Body of pancreas (tissue), 4 donors: Measurements from ENCODE around the gene ZFP92. TPM values are rescaled to one million over a fixed set of nuclear protein-coding genes. Genes with fewer than 3 reads are reported as not detected.

Experiments
- ATAC-seq: fragments of 150-250 bp; one replicate; pipeline ENCODE4 v1.9.1; 2016
- DNase-seq, 4 donors: peaks; one replicate each; pipeline ENCODE4 v3.0.0-alpha.2; 2019
- H3K27ac ChIP-seq, 4 donors: fragments of 200-600 bp; sonication (generic); 1 replicate in 3 of 4; 2 replicates in 1 of 4; pipeline versions ENCODE4 v1.5.1 to v1.6.1; 2016 to 2019; ENCODE audit warnings: mild to moderate bottlenecking in 1 of 4, mixed read lengths in 1 of 4, moderate library complexity in 1 of 4
- H3K27me3 ChIP-seq, 2 donors: fragments of 200-600 bp; sonication (generic); one replicate each; pipeline ENCODE4 v1.6.0; 2016; ENCODE audit warnings: mild to moderate bottlenecking in 1 of 2
- H3K36me3 ChIP-seq, 2 donors: fragments of 200-600 bp; sonication (generic); replicated peaks in 1 of 2; 2 replicates each; pipeline ENCODE4 v1.5.1; 2016; ENCODE audit warnings: low read depth in 2 of 2; ENCODE audit not compliant: insufficient read depth in 1 of 2
- H3K4me1 ChIP-seq: fragments of 200-600 bp; sonication (generic); one replicate; pipeline ENCODE4 v1.6.0; 2016
- H3K4me3 ChIP-seq, 2 donors: fragments of 200-600 bp; sonication (generic); 1 replicate in 1 of 2; 2 replicates in 1 of 2; pipeline ENCODE4 v1.5.1; 2016 to 2019
- H3K9me3 ChIP-seq, 3 donors: fragments of 200-600 bp; sonication (generic); 1 replicate in 2 of 3; 2 replicates in 1 of 3; pipeline ENCODE4 v1.5.1; 2016
- POLR2A ChIP-seq, 3 donors: fragments of 450-650 bp; IDR thresholded peaks; one replicate each; pipeline ENCODE4 v1.6.1; 2016; ENCODE audit warnings: antibody characterized with exemption in 3 of 3, mild to moderate bottlenecking in 2 of 3
- whole genome bisulfite sequencing, 2 donors: methylation state at CpG; one replicate each; pipeline ENCODE4 v1.1.5; 2017; 5-methylcytosine and 5-hydroxymethylcytosine counted together
- intact Hi-C: fragments of 100-400 bp; cut with DNase I; formaldehyde crosslinking; loops from one replicate; pipeline ENCODE4 v1.15.1; 2023
- total RNA-seq, 2 donors: library from RNA; depleted of rRNA; stranded (reverse); fragments of >200 nt; gene quantifications; one replicate each; pipeline ENCODE4 v1.1.0, GENCODE V29; 2016
- TF ChIP-seq, protein P1 (sequence below), 7 experiments: fragments of 450-650 bp in 4 of 7; fragments of 200-600 bp in 3 of 7; sonication (generic) in 3 of 7; IDR thresholded peaks; one replicate each; pipeline ENCODE4 v1.5.1; 2016 to 2019; ENCODE audit warnings: antibody characterized with exemption in 7 of 7

ZFP92 gene
- total RNA-seq, 2 donors from 2014 or later: 0.33 to 0.78 TPM

DNA sequence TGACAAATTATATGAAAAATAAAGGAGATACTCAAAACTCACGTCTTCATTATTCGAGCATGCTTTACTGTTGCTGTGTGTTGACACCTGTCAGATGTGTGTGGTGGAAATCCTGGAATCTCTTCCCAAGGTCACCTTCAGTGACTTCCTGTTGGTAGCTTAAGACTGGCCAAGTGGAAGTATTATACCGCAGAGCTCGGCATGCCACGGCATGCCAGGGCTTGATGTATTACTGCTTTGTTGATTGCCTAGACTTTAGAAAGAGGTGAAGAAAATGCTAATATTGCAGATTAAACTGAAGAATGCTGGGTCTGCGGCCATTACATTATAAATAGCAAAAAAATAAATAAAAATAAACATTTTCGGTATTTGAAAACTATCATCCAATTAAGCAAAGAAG, 30.0 kb downstream of the ZFP92 start:
- ATAC-seq (no peak), DNase-seq (peak in 1 of 4 donors; percentile 4)
- no peaks in the 10 kb centered on the region for H3K4me1 ChIP-seq
- no peak overlapping the region for H3K27ac ChIP-seq
- TF ChIP-seq POLR2A (IDR thresholded peaks at IDR 0.05): no peak
- TF ChIP-seq, protein P1, sequence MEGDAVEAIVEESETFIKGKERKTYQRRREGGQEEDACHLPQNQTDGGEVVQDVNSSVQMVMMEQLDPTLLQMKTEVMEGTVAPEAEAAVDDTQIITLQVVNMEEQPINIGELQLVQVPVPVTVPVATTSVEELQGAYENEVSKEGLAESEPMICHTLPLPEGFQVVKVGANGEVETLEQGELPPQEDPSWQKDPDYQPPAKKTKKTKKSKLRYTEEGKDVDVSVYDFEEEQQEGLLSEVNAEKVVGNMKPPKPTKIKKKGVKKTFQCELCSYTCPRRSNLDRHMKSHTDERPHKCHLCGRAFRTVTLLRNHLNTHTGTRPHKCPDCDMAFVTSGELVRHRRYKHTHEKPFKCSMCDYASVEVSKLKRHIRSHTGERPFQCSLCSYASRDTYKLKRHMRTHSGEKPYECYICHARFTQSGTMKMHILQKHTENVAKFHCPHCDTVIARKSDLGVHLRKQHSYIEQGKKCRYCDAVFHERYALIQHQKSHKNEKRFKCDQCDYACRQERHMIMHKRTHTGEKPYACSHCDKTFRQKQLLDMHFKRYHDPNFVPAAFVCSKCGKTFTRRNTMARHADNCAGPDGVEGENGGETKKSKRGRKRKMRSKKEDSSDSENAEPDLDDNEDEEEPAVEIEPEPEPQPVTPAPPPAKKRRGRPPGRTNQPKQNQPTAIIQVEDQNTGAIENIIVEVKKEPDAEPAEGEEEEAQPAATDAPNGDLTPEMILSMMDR (IDR thresholded peaks at IDR 0.05): no peak
- no peaks in the 10 kb centered on the region for H3K9me3 ChIP-seq
- H3K4me3 ChIP-seq: no peak overlapping the region
- no peaks in the 10 kb centered on the region for H3K27me3 ChIP-seq
- H3K36me3 ChIP-seq: no peaks in the 10 kb centered on the region
- WGBS, 2 donors: 15 to 19% methylated on average over 7 of the region's 7 CpGs
- intact Hi-C loops: no loop called here

DNA sequence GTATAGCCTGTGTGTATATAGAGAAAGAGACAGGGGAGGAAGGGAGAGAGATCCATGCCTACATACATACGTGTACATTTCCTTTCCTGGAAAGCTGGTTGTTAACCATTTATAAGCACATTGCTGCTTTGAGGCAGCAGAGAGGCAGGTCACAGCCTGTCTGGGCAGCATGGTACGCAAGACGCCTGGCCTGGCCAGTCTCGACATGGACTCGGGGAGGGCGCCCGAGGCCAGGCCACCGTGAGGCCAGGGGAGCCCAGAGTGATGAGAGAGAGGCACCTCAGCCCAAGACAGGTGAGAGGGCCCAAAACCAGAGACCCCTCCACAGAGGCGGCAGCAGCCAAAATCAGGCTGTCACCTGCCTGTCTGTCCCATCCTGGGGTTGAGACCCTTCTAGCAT, 30.7 kb downstream of the ZFP92 start:
- Histone ChIP-seq H3K27me3 (no peaks in the 10 kb centered on the region), H3K4me1 (no peaks in the 10 kb centered on the region), H3K36me3 (no peaks in the 10 kb centered on the region), H3K27ac (no peak overlapping the region), H3K9me3 (no peaks in the 10 kb centered on the region), H3K4me3 (no peak overlapping the region)
- intact Hi-C loops: no loop called here
- DNase-seq: no peak
- no peak for TF ChIP-seq POLR2A (IDR thresholded peaks at IDR 0.05)
- TF ChIP-seq, protein P1 (IDR thresholded peaks at IDR 0.05): no peak
- 25 to 78% methylated on average over 1 to 5 of the region's 9 CpGs for WGBS, 2 donors
- no peak for ATAC-seq

DNA sequence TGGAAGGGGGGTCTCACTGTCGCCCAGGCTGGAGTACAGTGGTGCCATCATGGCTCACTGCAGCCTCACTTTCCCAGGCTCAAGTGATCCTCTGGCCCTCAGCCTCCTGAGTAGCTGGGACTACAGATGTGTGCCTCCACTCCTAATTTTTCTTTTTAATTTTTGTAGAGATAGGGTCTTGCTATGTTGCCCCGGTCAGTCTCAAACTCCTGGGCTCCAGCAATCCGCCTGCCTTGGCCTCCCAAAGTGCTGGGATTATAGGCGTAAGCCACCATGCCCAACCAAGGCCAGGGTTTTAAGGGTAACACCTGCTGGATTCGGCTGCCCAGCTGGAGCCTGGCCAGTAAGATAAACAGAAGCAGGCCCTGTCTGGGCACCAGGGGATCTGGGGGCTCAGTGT, 31.2 kb downstream of the ZFP92 start:
- Histone ChIP-seq H3K36me3 (no peaks in the 10 kb centered on the region), H3K27ac (no peak overlapping the region), H3K4me1 (no peaks in the 10 kb centered on the region), H3K4me3 (no peak overlapping the region), H3K27me3 (no peaks in the 10 kb centered on the region), H3K9me3 (no peaks in the 10 kb centered on the region)
- ATAC-seq (no peak), DNase-seq (no peak)
- intact Hi-C loops: no loop called here
- TF ChIP-seq, protein P1 (IDR thresholded peaks at IDR 0.05): no peak
- TF ChIP-seq POLR2A (IDR thresholded peaks at IDR 0.05): no peak
- WGBS, 2 donors: 48% methylated on average over 5 of the region's 5 CpGs; no CpG with 5 or more reads in 1 of the 2 donors

DNA sequence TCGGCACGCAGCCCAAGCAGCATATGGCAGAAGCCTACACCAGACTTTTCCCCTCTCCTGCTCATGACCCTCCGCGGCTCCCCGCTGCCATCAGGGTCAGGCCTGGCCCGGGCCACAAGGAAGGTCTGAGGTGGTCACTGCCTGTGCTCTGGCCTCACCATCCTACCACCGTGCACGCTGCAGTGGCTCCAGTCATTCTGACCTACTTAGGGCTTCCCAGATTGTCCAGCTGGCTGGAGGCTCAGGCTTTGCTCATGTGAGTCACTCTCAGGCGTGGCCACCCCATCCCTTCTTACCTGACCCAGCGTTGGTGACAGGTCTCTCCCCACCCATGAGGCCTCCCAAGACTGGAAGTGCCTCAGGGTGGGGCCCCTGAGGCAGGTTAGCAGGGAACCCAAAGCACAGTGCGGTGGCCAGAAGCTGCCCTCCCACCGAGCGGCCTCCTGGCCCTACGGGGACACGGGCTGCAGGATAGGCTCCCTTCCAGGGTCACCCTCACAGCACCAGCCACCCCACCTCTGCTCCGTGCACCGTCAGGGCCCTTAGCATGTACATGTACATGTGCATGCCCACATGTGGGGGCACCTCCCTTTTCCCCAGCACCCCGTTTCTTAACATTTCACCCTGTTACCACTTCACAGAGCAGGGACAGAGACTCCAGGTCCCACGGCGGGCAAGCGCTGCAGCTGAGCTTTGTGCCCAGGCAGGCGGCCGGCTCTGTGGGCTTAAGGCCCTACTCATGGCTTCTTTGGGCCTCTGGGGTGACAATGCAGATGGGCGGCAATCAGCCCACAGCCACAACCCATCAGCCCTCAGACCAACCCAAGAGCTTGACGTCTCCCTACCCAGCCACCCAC, 32.4 kb downstream of the ZFP92 start:
- H3K27ac ChIP-seq: no peak overlapping the region
- TF ChIP-seq, protein P1 (IDR thresholded peaks at IDR 0.05): no peak
- TF ChIP-seq POLR2A (IDR thresholded peaks at IDR 0.05): no peak
- H3K27me3 ChIP-seq: no peaks in the 10 kb centered on the region
- intact Hi-C loops: no loop called here
- no peak for ATAC-seq
- DNase-seq: no peak
- 71 to 93% methylated on average over 3 to 11 of the region's 25 CpGs for WGBS, 2 donors
- no peak overlapping the region for H3K4me3 ChIP-seq
- no peaks in the 10 kb centered on the region for H3K36me3 ChIP-seq
- H3K9me3 ChIP-seq: no peaks in the 10 kb centered on the region
- H3K4me1 ChIP-seq: no peaks in the 10 kb centered on the region
